Suppressor macrophage (primary cell): ENCODE results near the gene ETS1.

Experiments used
- DNase-seq, 4 experiments: peaks; one replicate each; pipeline ENCODE4 v3.0.0-alpha.2; 2020 to 2022

The ETS1 gene

GRCh38 chr11:128499613-128500253 is 87.6 kb downstream of the ETS1 start:
- DNase-seq: no peak

DNA sequence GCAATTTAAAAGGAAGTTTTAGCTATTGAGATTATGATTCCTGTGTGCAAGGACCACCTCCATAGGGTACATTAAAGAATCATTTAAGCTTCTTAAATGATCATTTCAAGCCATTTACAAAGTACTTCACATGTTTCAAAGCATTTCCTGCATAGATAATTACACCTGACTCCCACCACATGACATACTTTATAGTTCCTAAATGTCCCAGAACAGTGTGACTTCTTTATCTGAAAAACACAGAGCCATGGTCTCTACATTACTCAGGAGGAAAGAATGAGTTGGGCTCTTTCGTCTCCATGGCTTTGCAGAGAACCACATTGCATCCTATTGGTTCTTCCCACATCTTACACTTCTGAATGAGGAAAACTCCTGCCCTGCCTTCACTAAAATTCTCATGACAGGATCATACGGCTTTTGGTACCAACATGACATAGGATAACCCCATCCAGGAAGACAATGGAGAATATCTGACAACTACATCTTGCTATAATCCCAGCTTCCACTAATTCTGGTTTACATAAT is 88.6 kb downstream of the ETS1 start:
- no peak for DNase-seq

- DNase-seq: no peak
Observed at GRCh38 chr11:128497776-128498095, 89.6 kb downstream of the ETS1 start.

DNA sequence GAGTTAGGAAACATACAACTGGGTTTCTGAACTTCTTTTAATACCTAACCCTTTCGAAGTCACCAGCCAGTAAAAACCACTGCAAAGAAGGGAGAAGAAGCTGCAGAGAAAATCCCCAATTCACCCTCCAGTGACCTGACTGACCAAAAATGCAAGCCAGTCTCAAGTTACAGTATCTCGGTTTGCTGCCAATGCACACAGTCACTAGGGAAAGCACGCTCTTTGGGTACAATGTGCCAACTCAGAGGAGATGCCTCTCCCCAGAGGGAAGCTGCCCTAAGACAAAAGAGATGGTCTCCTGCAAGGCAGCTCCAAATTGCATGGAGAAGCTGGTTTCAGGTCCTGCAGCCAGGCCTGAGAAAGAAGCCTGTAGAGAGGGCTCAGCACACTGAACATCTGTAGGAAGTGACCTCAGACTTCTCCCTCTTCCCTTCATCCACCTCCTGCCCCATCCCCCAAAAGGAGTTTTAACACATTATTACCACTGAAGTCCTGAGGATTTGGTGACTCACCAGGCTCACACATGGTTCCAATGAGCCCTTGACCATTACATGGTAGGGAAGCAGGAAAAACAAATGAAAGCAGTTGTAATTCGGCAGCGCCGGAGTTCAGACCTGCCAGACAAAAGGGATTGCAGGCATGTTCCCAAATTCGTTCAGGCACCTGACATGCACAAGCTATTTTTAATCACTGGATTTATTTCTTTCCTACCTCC is 90.1 kb downstream of the ETS1 start:
- peak in 3 of 4 experiments; percentile 15 to 45 (median 29) for DNase-seq

DNA sequence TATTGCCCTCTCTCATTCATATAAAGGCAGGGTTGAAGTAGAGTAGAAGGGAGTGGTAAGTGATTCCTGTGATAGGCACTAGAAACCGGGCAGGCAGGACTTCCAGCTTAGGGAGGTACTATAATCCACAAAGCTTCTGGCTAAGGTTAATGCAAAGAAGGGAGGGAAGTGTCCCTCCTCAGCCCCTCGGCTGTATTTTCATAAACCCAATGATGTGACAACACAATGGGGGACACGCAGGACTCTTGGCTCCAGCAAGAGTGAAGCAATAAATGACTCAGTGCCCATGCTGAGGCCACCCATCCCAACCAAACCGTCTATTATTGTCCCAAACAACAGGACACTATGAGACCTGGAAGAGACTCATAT is 90.7 kb downstream of the ETS1 start:
- peak in 1 of 4 experiments; percentile 19 for DNase-seq

GRCh38 chr11:128496249-128496648 is 91.1 kb downstream of the ETS1 start:
- no peak for DNase-seq

DNA sequence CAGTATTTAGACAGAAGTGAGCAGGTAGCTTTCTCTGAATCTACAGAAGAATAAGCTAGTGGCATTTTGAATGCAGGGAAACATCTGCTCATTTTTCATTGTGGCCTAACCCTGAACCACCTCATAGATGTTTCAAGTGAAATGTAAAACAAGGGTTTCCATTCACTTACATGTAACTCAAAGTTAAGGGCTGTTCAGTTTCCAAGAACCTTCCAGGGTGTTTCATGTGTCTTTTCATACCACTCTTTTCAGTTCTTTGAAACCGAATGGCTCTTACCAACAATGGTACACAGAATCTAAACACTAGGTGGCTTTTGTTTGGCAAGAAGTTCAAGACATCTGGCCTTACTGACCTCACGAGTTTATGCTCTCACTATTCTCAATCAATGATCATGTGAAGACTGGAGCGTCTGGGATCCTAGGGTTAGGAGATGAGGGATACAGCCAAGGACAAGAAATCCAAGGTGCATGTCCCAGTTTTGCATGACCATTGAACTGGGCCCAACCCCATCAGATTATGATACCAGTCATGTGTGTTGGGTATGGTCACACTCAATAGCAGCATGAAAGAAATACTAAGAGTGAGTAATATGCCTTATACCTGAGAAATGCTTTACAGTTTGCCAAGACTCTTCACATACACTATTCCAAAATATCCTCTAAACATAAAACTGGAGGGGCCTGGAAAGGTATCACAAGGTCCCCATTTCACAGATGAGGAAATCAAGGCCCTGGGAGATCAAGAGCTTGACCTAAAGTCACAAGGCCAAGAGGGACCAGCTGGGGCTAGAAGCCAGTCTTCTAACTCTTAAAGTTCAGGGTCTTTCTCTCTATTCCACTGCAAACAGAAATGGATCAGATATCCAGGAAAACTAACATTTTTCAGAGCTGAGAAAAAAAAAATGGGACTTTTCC is 92.7 kb downstream of the ETS1 start:
- no peak for DNase-seq

DNA sequence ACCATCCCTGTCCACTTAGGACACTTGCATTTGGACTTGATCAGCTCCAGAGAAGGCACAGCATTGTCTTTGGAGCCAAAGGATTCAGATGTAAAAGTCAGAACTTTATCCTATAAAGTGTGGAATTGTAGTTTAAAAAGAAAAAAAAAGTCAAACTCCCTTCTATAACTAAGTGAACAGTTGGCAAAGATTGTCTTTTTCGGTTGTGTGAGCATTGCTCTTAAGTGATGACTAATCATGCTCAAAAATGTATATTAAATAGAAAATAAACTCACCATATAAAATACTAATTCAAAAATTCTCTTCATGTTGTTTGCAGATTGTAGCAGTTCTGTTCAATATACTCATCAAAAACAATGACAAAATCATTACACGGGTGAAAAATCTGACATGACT is 93.8 kb downstream of the ETS1 start:
- no peak for DNase-seq

- peak in 2 of 4 experiments; percentile 17 to 23 for DNase-seq
Observed at GRCh38 chr11:128492903-128493569, 94.3 kb downstream of the ETS1 start.

DNA sequence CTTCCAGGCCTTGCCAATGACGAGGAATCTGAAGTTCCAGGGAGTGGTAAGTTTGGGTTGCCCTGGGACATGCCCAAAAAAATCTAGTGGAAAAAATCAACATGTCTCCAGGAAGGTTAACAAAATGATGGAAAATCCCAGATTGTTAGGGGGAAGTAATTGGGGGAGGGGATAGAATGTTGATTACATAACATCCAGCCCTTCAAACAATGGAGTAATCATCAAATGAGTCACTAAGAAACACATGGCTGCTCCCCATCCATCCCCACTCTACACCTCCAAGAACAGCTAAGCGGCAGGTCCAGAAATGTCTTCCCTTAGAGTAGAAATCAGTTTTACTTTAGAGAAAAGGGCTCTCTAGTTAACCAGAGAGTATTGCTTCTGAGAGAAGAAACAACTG is 94.9 kb downstream of the ETS1 start:
- DNase-seq: peak in 1 of 4 experiments; percentile 5

GRCh38 chr11:128491195-128491936 is 96.0 kb downstream of the ETS1 start:
- DNase-seq: no peak

DNA sequence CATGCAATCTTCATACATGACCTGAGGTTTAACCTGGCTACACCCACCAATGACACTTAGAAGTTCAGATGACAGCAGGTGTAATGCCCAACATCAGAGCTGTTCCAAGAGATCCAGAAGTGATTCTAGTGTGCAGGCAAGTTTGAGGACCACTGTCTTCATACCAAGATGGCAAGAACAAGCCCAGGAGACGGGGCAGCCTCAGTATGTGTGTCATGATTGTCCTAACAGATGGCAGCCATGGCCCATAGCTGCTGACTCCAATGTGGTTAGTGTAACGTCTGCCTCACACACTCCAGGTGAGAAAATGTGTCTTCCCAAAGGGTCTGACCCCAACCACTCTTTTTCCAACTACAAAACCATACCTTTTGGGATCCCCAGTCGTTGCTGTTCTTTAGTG is 97.3 kb downstream of the ETS1 start:
- no peak for DNase-seq

GRCh38 chr11:128488471-128488870 is 98.9 kb downstream of the ETS1 start:
- DNase-seq: peak in 3 of 4 experiments; percentile 14 to 47 (median 16)

- DNase-seq: no peak
Observed at GRCh38 chr11:128487978-128488377, 99.4 kb downstream of the ETS1 start.

DNA sequence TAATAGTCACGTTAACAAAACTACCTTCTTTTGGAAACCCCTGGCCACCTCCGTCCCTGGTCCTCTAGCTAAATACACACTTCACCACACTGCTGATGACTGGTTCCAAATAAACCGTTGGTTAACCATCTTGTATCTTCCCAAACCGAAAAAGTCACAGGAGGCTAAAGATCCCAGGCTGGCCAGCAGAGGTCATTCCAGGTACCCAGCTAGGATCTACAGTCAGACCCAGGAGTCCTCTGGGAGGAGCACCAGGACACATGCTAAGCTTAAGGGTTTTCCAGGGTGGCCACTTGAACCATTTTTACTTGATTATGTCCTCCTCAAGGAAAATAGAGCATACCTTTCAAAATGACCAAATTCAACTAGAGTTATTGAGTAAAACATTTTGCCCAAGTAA is 103.2 kb downstream of the ETS1 start:
- no peak for DNase-seq

DNA sequence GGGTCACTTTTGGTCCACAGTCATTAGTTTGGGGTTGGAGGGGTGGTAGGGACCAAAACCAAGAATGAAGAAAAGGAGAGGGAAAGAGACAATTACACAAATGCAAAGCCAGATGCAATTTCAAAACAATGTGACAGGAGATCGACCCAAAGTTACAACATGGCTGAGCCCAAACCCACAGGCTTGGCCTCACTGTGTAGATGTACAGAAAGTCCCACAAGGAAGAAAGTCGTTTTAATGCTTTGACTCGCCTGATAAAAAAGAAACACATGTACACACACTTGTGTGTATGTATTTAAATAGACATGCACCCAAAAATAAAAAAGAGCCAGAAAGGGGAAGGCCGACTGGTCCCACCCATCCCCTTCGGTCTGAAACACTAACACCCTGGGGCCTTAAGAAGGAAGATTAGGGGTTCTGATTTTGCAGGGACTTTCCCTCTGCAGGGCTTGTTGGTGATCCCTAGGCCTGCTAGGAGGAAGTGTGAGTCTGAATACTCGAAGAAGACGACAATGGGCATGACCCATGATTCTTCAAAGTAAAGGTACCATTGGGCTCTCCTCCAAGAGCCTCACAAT is 104.1 kb downstream of the ETS1 start:
- peak; percentile 23 to 61 (median 58) for DNase-seq

DNA sequence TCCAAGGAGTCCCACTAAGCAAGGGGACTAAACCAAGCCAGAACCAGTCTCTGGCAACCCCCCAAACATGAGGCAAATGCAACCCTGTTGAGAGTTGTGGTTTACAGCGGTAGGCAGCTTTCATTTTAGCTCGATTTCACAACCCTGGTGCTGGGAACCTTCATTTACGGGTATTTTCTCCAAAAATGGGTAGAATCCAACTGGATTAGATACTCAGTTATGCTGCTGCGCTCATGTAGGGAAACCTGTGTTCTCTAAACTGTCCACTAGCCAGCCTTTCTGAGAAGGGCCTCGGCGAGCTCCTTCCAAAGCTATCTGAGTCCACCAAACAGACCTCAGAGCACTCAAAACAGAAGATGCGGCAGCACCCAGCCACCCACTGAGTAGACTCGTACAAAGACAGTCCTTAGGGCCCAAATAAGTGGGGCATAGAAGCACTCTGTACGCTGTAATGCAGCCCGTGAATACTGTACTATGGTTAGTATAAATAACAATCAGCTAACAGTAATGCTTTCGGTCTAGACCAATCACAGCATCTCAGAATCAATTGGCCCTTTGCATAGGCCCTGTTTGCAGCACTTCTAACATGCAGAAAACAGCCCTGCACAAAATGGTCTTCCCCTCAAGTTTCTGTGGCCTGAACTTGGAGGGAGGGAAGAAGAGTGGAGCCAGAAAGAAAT is 104.7 kb downstream of the ETS1 start:
- no peak for DNase-seq

DNA sequence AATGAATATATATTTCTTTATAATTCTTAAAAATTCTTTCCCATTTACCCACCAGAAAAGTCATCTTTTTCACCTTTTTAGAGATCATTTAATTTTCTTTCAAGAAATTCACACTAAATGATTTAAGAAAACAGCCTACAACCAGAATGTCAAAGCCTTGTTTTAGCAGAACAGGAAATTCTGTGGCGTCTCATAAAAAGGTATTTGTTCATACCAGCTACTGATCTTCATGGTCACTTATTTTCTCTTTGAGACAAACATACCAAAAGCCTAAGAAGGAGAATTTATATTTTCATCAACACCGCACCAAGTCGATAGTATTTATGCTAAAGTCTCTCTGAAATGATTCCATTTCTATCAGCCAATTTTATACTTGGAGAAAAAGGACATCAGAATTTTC is 105.3 kb downstream of the ETS1 start:
- no peak for DNase-seq

GRCh38 chr11:128481135-128481534 is 106.2 kb downstream of the ETS1 start:
- DNase-seq: no peak

GRCh38 chr11:128480665-128481064 is 106.7 kb downstream of the ETS1 start:
- no peak for DNase-seq

- no peak for DNase-seq
Observed at GRCh38 chr11:128480066-128480465, 107.3 kb downstream of the ETS1 start.
